Mesendoderm (in vitro differentiated cells): ENCODE data around the gene CALD1. TPM values are rescaled to one million over a fixed set of nuclear protein-coding genes. Genes with fewer than 3 reads are reported as not detected.
A peak's percentile ranks its signal among the peaks of the same experiment; 100 is the strongest.

ENCODE experiments used
- DNase-seq: peaks from one replicate; pipeline ENCODE4 v3.0.0; 2013
- H2AK5ac ChIP-seq: 2 replicates; pipeline ENCODE4 v1.6.1; 2013; ENCODE audit warnings: low read length, inconsistent platforms
- H2BK120ac ChIP-seq: 2 replicates; pipeline ENCODE4 v1.6.1; 2013; ENCODE audit warnings: low read depth, mild to moderate bottlenecking, low read length, moderate library complexity, mixed read lengths
- H2BK15ac ChIP-seq: replicated peaks from 2 replicates; pipeline ENCODE4 v1.6.1; 2013; ENCODE audit warnings: low read depth, mild to moderate bottlenecking, moderate library complexity
- H2BK5ac ChIP-seq: 2 replicates; pipeline ENCODE4 v1.6.1; 2013; ENCODE audit warnings: low read length, inconsistent platforms
- H3K18ac ChIP-seq: 2 replicates; pipeline ENCODE4 v1.6.1; 2013; ENCODE audit warnings: mild to moderate bottlenecking, low read length, mixed read lengths
- H3K23ac ChIP-seq: one replicate; pipeline ENCODE4 v1.6.1; 2013; ENCODE audit warnings: low read length
- H3K27ac ChIP-seq: 2 replicates; pipeline ENCODE4 v1.5.1; 2013; ENCODE audit warnings: low read depth, mild to moderate bottlenecking, inconsistent platforms, low read length, moderate library complexity
- H3K27me3 ChIP-seq: 2 replicates; pipeline ENCODE4 v1.6.1; 2013; ENCODE audit warnings: low read length, control low read depth, mild to moderate bottlenecking, inconsistent platforms; ENCODE audit not compliant: insufficient read depth, poor library complexity
- H3K36me3 ChIP-seq: 2 replicates; pipeline ENCODE4 v1.6.1; 2013; ENCODE audit warnings: low read length, inconsistent platforms; ENCODE audit not compliant: control insufficient read depth, insufficient read depth
- H3K4ac ChIP-seq: one replicate; pipeline ENCODE4 v1.6.1; 2013; ENCODE audit warnings: low read depth, mild to moderate bottlenecking, low read length, moderate library complexity
- H3K4me1 ChIP-seq: 2 replicates; pipeline ENCODE4 v1.6.1; 2013; ENCODE audit warnings: low read depth, low read length, inconsistent platforms; ENCODE audit not compliant: control insufficient read depth
- H3K4me2 ChIP-seq: 2 replicates; pipeline ENCODE4 v1.6.1; 2013; ENCODE audit warnings: low read length
- H3K4me3 ChIP-seq: 2 replicates; pipeline ENCODE4 v1.5.1; 2013; ENCODE audit warnings: mild to moderate bottlenecking, low read length
- H3K56ac ChIP-seq: one replicate; pipeline ENCODE4 v1.6.1; 2013; ENCODE audit warnings: low read length
- H3K79me1 ChIP-seq: 2 replicates; pipeline ENCODE4 v1.6.1; 2013; ENCODE audit warnings: low read length, inconsistent platforms
- H3K79me2 ChIP-seq: 2 replicates; pipeline ENCODE4 v1.6.1; 2013; ENCODE audit warnings: mild to moderate bottlenecking, low read length; ENCODE audit not compliant: control insufficient read depth, insufficient read depth
- H3K9ac ChIP-seq: 2 replicates; pipeline ENCODE4 v1.6.1; 2013; ENCODE audit warnings: low read length, inconsistent platforms
- H4K5ac ChIP-seq: one replicate; pipeline ENCODE4 v1.6.1; 2013; ENCODE audit warnings: low read length
- H4K8ac ChIP-seq: one replicate; pipeline ENCODE4 v1.6.1; 2013; ENCODE audit warnings: low read depth, mild to moderate bottlenecking, control low read depth, low read length, moderate library complexity
- WGBS: extraction: QIAGEN DNeasy Blood & Tissue Kit; methylation state at CpG from one replicate; pipeline ENCODE4 v1.1.7; 2013; ENCODE audit warnings: low lambda C conversion rate, missing lambda C conversion rate; ENCODE audit not compliant: insufficient coverage; ENCODE audit errors: extremely low coverage; 5-methylcytosine and 5-hydroxymethylcytosine counted together
- polyA plus RNA-seq, 2 experiments: library from polyadenylated mRNA; stranded (reverse); fragments of 200-250 nt; gene quantifications; one replicate each; pipeline ENCODE4 v1.2.3, GENCODE V29; 2013

The CALD1 gene, protein sequence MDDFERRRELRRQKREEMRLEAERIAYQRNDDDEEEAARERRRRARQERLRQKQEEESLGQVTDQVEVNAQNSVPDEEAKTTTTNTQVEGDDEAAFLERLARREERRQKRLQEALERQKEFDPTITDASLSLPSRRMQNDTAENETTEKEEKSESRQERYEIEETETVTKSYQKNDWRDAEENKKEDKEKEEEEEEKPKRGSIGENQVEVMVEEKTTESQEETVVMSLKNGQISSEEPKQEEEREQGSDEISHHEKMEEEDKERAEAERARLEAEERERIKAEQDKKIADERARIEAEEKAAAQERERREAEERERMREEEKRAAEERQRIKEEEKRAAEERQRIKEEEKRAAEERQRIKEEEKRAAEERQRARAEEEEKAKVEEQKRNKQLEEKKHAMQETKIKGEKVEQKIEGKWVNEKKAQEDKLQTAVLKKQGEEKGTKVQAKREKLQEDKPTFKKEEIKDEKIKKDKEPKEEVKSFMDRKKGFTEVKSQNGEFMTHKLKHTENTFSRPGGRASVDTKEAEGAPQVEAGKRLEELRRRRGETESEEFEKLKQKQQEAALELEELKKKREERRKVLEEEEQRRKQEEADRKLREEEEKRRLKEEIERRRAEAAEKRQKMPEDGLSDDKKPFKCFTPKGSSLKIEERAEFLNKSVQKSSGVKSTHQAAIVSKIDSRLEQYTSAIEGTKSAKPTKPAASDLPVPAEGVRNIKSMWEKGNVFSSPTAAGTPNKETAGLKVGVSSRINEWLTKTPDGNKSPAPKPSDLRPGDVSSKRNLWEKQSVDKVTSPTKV
- 379 TPM for polyA plus RNA-seq (2013, experiment 1 of 2)
- polyA plus RNA-seq (2013, experiment 2 of 2), result 417 TPM

DNA sequence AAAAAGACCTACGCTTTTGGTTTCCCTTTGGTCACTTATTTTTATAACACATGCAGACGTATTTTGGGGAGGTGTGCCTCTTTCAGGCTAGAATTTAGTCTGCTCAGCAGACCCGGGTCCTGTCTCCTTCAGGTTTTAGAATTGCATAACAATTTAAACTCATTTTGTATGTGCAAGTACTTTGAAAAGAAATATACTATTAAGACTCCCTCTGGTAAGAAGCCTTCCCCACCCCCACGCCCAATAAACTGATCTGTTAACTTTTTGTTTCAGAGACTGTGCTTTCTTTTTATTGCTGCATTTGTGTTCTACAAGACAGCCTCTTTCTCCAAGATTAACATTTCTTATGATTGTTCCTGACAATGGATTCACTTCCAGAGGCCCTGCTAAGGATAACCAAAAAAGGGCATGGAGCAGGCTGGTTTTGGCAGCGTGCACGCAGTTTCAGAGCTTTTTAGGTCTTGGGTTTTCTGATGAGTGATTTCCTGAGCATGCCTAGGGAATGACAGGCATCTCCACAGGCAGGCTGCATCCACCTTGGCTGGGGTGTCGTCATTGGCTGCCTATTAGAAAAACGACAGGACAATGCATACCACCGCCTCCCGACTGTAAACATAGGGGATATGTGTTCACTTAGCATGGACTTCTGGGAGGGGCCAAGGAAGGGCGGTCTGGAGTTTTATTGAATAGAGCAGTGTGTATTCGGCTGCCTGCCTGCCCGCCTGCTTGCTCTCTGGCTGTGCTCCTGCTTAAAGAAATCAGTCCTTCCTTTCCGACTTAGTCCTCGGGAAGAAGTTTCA, at the start of gene CALD1:
Gene CALD1 (plus strand): TSS at position 694 of the 800 bp plus-strand sequence. CDS start 88,100 bp downstream, outside the sequence.
- H4K8ac ChIP-seq, result no peak within 1 kb of the TSS
- H3K4me2 ChIP-seq, result peak within 1 kb of the TSS; percentile 5
- H3K23ac ChIP-seq, result no peak within 1 kb of the TSS
- peak within 1 kb of the TSS; percentile 69 for H3K27ac ChIP-seq
- no CpG with 5 or more reads among the region's 15 CpGs for WGBS
- no peak within 1 kb of the TSS for H4K5ac ChIP-seq
- H2BK5ac ChIP-seq, result peak within 1 kb of the TSS; percentile 6
- peak; percentile 100 for DNase-seq
- H2BK120ac ChIP-seq, result peak within 1 kb of the TSS; percentile 61
- peak within 1 kb of the TSS; percentile 54 for H3K9ac ChIP-seq
- H2BK15ac ChIP-seq, result peak within 1 kb of the TSS; percentile 99
- no peak within 1 kb of the TSS for H3K4ac ChIP-seq
- peak within 1 kb of the TSS; percentile 11 for H3K4me3 ChIP-seq
- peaks cover 11% of the 10 kb centered on the region for H3K4me1 ChIP-seq
- peak within 1 kb of the TSS; percentile 94 for H3K18ac ChIP-seq
- H2AK5ac ChIP-seq, result no peak within 1 kb of the TSS
- no peaks in the 10 kb centered on the region for H3K36me3 ChIP-seq
- peaks cover 2% of the 10 kb centered on the region for H3K79me1 ChIP-seq
- no peaks in the 10 kb centered on the region for H3K27me3 ChIP-seq
- H3K56ac ChIP-seq, result peak within 1 kb of the TSS; percentile 83
- H3K79me2 ChIP-seq, result peaks cover 41% of the 10 kb centered on the region

DNA sequence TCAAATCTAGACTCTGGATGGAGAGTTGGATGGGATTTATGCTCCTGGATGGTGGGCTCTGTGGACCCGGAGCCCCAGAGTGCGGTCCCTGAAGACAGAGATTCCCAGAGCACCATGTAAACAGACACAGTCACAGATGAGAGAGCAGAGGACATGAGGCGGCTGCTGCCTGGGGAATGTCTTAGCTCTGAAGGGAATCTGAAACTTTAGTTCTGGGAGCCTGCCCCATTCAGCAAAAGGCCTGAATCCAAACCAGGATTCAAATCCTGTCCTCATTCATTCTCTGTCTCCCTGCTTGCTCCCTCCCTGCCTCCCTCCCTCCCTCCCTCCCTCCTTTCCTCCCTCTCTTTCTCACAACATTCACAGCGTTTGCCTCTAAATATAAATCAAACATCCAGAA, 49.5 kb upstream of the CALD1 start:
- H3K79me1 ChIP-seq, result no peaks in the 10 kb centered on the region
- no peak overlapping the region for H2BK5ac ChIP-seq
- no peak overlapping the region for H3K4me2 ChIP-seq
- no peak overlapping the region for H3K4ac ChIP-seq
- no peak overlapping the region for H2BK120ac ChIP-seq
- no peak overlapping the region for H2BK15ac ChIP-seq
- H3K36me3 ChIP-seq, result no peaks in the 10 kb centered on the region
- no peaks in the 10 kb centered on the region for H3K79me2 ChIP-seq
- H3K27me3 ChIP-seq, result no peaks in the 10 kb centered on the region
- no peak overlapping the region for H4K5ac ChIP-seq
- no peak overlapping the region for H2AK5ac ChIP-seq
- no peak overlapping the region for H3K56ac ChIP-seq
- no peak overlapping the region for H3K9ac ChIP-seq
- H3K18ac ChIP-seq, result no peak overlapping the region
- no peak overlapping the region for H4K8ac ChIP-seq
- WGBS, result no CpG with 5 or more reads among the region's 4 CpGs
- no peak overlapping the region for H3K4me3 ChIP-seq
- no peaks in the 10 kb centered on the region for H3K4me1 ChIP-seq
- H3K23ac ChIP-seq, result no peak overlapping the region
- H3K27ac ChIP-seq, result no peak overlapping the region
- no peak for DNase-seq

DNA sequence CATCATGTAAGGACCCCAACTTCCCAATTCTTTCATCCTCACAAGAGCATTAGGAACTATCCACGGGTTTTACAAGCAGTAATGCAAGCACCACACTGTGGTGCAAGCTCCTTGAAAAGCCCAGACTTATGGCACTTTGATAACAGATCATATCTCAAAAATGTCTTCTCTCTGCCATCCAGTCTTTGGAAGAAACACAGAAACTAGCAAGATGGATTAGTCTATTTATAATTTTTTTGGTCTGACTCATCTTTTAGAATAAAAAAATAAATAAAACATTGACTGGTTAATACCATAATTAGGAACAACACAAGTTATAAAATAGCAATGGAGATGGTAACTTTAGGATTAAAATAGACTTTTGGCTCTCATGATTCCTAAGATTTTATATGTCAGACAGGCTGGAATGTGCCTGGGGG, 49.0 kb upstream of the CALD1 start:
- no peak overlapping the region for H3K9ac ChIP-seq
- no peak overlapping the region for H3K23ac ChIP-seq
- no peaks in the 10 kb centered on the region for H3K79me1 ChIP-seq
- H2AK5ac ChIP-seq, result no peak overlapping the region
- no peak overlapping the region for H3K4ac ChIP-seq
- no peak for DNase-seq
- no peaks in the 10 kb centered on the region for H3K79me2 ChIP-seq
- no peak overlapping the region for H2BK5ac ChIP-seq
- no peak overlapping the region for H3K4me2 ChIP-seq
- no peaks in the 10 kb centered on the region for H3K27me3 ChIP-seq
- H3K4me1 ChIP-seq, result no peaks in the 10 kb centered on the region
- H4K8ac ChIP-seq, result no peak overlapping the region
- no peak overlapping the region for H3K56ac ChIP-seq
- H4K5ac ChIP-seq, result no peak overlapping the region
- H3K36me3 ChIP-seq, result no peaks in the 10 kb centered on the region
- no peak overlapping the region for H2BK15ac ChIP-seq
- H3K4me3 ChIP-seq, result no peak overlapping the region
- no peak overlapping the region for H3K27ac ChIP-seq
- H2BK120ac ChIP-seq, result no peak overlapping the region
- H3K18ac ChIP-seq, result no peak overlapping the region
- WGBS, result no CpG with 5 or more reads among the region's 1 CpG

DNA sequence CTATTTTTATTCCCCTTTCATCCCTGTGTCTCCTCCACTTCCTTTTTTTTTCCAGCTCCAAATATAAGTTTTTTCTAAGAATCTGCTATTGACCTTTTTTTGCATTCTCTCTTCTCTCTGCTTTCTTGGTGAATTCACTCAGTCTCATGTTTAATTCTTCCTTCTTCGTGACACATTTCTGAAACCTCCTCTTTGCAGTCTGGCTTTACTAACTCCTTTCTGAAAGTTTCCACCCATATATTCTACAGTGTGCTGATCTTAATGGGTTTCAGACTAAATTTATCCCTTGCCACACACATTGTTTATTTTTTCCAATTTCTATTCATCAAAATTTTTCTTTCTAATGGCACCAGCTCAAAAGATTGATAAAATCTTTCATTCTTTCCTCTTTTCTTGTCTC, 47.8 kb upstream of the CALD1 start:
- DNase-seq, result no peak
- Histone ChIP-seq H3K4me2 (no peak overlapping the region), H3K79me2 (no peaks in the 10 kb centered on the region), H4K5ac (no peak overlapping the region), H3K4me1 (no peaks in the 10 kb centered on the region), H3K4ac (no peak overlapping the region), H2BK15ac (no peak overlapping the region), H2AK5ac (no peak overlapping the region), H3K36me3 (no peaks in the 10 kb centered on the region), H3K4me3 (no peak overlapping the region), H3K27ac (no peak overlapping the region), H2BK5ac (no peak overlapping the region), H3K56ac (no peak overlapping the region), H3K79me1 (no peaks in the 10 kb centered on the region), H4K8ac (no peak overlapping the region), H3K27me3 (no peaks in the 10 kb centered on the region), H3K9ac (no peak overlapping the region), H3K23ac (no peak overlapping the region), H2BK120ac (no peak overlapping the region), H3K18ac (no peak overlapping the region)
- no CpG with 5 or more reads among the region's 1 CpG for whole genome bisulfite sequencing

DNA sequence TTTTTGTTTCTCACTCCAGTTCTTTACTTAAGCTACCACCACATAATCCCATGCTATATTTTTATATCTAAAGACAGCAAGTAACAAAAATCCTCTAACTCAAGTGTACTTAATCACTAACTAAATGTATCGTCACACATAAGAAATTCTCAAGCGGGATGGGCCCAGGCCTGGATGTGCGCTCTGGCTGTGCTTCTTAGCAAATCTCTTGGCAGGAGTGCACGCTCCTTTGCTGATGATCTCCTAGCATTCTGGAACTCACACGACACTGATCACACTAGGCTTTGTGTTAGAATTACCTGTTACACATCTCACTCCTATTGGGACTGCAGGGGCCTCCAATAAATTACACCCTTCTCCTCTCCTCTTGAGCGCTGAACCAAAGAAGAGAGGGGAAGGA, 46.7 kb upstream of the CALD1 start:
- no peak overlapping the region for H2AK5ac ChIP-seq
- no peak overlapping the region for H3K4me3 ChIP-seq
- no peaks in the 10 kb centered on the region for H3K79me1 ChIP-seq
- H3K9ac ChIP-seq, result no peak overlapping the region
- DNase-seq, result no peak
- WGBS, result no CpG with 5 or more reads among the region's 6 CpGs
- H3K4me1 ChIP-seq, result no peaks in the 10 kb centered on the region
- H4K8ac ChIP-seq, result no peak overlapping the region
- H3K4ac ChIP-seq, result no peak overlapping the region
- no peaks in the 10 kb centered on the region for H3K79me2 ChIP-seq
- no peak overlapping the region for H3K23ac ChIP-seq
- no peaks in the 10 kb centered on the region for H3K27me3 ChIP-seq
- no peak overlapping the region for H3K27ac ChIP-seq
- no peak overlapping the region for H2BK120ac ChIP-seq
- H3K56ac ChIP-seq, result no peak overlapping the region
- no peaks in the 10 kb centered on the region for H3K36me3 ChIP-seq
- no peak overlapping the region for H3K18ac ChIP-seq
- H2BK5ac ChIP-seq, result no peak overlapping the region
- H2BK15ac ChIP-seq, result no peak overlapping the region
- no peak overlapping the region for H3K4me2 ChIP-seq
- H4K5ac ChIP-seq, result no peak overlapping the region
